GM12801 (cell line): Measurements from ENCODE around the gene ATG10.

ENCODE experiments used
- CTCF ChIP-seq: IDR thresholded peaks from one replicate; pipeline ENCODE4 v1.5.1; 2011; ENCODE audit warnings: control low read depth; ENCODE audit not compliant: insufficient read length; ENCODE audit errors: extremely low read depth

The ATG10 gene

GRCh38 chr5:82119889-82120288, 148.1 kb downstream of the ATG10 start:
- no peak for TF ChIP-seq CTCF

GRCh38 chr5:82129723-82130285, 158.0 kb downstream of the ATG10 start:
- no peak for TF ChIP-seq CTCF

- no peak for TF ChIP-seq CTCF
These were observed 158.8 kb downstream of the ATG10 start for GRCh38 chr5:82130602-82131001.

GRCh38 chr5:82137205-82137604, 165.4 kb downstream of the ATG10 start:
- no peak for TF ChIP-seq CTCF

- no peak for TF ChIP-seq CTCF
These were observed 170.5 kb downstream of the ATG10 start for GRCh38 chr5:82142217-82142841.

DNA sequence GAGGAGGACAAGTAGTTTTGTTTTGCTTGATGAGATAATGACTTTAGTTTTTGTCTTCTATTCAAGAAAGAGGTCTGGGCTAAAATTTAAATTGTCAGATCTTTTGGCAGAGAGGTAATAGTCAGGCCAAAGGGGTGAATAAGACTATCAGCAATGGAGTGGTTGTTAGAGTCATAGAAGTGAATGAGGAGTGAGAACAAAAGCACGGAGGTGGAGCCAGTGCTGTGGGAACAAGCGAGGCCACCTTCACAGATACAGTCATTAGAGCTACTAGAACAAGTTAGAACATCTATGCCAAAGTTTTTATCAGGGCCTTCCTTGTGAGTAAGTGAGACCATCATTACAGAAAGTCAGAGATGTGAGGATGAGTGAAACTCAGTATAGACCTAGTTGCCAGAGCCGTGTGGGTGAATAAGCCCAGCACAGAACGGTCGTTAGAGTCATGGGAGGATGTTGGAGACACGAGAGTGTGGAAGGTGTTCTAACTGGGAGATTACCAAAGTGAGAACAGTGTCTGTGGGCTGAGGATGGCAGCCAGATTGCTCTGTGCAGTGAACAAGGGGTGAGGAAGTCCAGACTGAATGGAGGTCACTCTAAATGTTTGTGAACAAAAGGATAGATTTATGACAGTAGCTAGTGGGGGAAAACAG, 171.2 kb downstream of the ATG10 start:
- TF ChIP-seq CTCF: no peak

GRCh38 chr5:82147860-82148573, 176.2 kb downstream of the ATG10 start:
- no peak for TF ChIP-seq CTCF
